ENCODE data around the gene XRN2.

DNA sequence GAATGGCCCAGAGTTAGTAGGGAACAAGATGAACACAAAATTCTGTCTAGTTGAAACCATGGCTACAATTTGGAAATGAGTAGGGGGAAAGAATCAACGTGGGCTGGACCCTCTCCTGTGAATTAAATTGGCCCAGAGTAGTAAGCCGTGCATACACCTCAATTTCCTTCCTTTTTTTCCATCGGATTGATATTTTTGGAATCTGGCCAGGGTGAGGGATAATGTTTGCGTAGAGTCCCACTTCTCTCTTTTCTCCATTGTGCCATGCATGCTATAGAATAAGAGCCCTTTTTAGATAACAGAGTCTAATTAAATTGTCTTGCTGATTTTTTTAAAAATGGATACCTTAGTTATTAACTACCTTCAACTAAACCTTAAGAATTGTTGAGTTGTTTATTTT is 35.2 kb downstream of the XRN2 start:
- TF ChIP-seq, protein P1, sequence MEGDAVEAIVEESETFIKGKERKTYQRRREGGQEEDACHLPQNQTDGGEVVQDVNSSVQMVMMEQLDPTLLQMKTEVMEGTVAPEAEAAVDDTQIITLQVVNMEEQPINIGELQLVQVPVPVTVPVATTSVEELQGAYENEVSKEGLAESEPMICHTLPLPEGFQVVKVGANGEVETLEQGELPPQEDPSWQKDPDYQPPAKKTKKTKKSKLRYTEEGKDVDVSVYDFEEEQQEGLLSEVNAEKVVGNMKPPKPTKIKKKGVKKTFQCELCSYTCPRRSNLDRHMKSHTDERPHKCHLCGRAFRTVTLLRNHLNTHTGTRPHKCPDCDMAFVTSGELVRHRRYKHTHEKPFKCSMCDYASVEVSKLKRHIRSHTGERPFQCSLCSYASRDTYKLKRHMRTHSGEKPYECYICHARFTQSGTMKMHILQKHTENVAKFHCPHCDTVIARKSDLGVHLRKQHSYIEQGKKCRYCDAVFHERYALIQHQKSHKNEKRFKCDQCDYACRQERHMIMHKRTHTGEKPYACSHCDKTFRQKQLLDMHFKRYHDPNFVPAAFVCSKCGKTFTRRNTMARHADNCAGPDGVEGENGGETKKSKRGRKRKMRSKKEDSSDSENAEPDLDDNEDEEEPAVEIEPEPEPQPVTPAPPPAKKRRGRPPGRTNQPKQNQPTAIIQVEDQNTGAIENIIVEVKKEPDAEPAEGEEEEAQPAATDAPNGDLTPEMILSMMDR (IDR thresholded peaks at IDR 0.05): no peak
- TF ChIP-seq POLR2AphosphoS5 (IDR thresholded peaks at IDR 0.05): no peak

All from gastroesophageal sphincter (tissue), 3 donors.